Gastrocnemius medialis (tissue), 4 donors: ENCODE results near the gene HES2.

ENCODE experiments used
- POLR2A ChIP-seq, 2 donors: fragments of 450-650 bp; IDR thresholded peaks; one replicate each; pipeline ENCODE4 v1.6.1; 2017; ENCODE audit warnings: antibody characterized with exemption in 2 of 2, mild to moderate bottlenecking in 2 of 2, moderate library complexity in 2 of 2
- TF ChIP-seq, protein P1 (sequence below), 5 experiments: fragments of 450-650 bp in 3 of 5; fragments of 200-600 bp in 2 of 5; sonication (generic) in 2 of 5; IDR thresholded peaks in 4 of 5; conservative IDR thresholded peaks in 1 of 5; 1 replicate in 4 of 5; 2 replicates in 1 of 5; pipeline ENCODE4 v1.5.1; 2016 to 2019; ENCODE audit warnings: antibody characterized with exemption in 5 of 5, mild to moderate bottlenecking in 3 of 5, moderate library complexity in 3 of 5

DNA sequence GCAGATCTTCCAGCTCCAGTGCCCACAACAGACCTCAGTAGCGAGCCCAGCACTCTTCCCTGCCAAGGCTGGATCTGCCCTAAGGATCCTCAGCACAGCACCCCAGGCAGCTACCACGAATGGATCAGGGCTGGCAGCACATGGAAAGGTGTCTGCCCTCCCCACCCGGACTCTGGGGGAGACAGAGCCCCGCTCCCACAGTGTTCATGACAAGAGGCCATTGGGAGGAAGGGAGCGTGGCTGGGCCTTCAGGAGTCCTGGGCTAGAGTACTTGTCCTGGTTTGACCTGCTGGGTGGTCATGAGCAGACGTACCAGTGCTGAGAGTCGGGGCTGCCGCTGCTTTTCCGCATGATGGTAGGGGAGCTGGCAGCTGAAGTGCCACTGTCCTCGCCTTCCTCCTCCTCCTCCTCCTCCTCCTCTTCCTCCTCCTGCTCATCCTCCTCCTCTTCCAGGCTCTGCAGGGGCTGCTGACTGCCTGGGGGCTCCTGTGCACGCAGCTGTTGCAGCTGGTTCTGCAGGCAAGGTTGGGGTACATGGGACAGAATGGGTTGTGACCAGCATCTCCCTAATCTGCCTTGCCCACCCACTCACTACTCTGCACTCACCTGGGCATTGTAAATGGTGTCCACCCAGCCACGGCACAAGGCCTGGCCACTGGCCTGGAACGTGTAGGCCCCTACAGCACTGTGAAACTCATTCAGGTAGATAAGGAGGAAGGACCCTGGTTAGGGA is 49.2 kb upstream of the HES2 start:
- TF ChIP-seq, protein P1, sequence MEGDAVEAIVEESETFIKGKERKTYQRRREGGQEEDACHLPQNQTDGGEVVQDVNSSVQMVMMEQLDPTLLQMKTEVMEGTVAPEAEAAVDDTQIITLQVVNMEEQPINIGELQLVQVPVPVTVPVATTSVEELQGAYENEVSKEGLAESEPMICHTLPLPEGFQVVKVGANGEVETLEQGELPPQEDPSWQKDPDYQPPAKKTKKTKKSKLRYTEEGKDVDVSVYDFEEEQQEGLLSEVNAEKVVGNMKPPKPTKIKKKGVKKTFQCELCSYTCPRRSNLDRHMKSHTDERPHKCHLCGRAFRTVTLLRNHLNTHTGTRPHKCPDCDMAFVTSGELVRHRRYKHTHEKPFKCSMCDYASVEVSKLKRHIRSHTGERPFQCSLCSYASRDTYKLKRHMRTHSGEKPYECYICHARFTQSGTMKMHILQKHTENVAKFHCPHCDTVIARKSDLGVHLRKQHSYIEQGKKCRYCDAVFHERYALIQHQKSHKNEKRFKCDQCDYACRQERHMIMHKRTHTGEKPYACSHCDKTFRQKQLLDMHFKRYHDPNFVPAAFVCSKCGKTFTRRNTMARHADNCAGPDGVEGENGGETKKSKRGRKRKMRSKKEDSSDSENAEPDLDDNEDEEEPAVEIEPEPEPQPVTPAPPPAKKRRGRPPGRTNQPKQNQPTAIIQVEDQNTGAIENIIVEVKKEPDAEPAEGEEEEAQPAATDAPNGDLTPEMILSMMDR (IDR thresholded peaks at IDR 0.05 in 4 of 5, conservative IDR thresholded peaks at IDR 0.05 in 1 of 5) = no peak
- no peak for TF ChIP-seq POLR2A (IDR thresholded peaks at IDR 0.05)
